HCT116 (cell line): ENCODE results near the gene NCKAP5. TPM values are rescaled to one million over a fixed set of nuclear protein-coding genes. Genes with fewer than 3 reads are reported as not detected.

Experiments
- ATAC-seq: fragments of 200-7000 bp; cut with Tn5 transposase; 2 replicates; pipeline ENCODE4 v1.9.1; 2020; ENCODE audit warnings: mild to moderate bottlenecking, moderate library complexity
- BruUV-seq: library from RNA; stranded (reverse); fragments of 400-500 nt; replicated peaks from 2 replicates; lab custom pipeline; 2021; lab: Mats Ljungman, UMichigan
- CTCF ChIA-PET: fragments of 300-600 bp; sonication (Branson Sonifier 250); formaldehyde crosslinking; loops from one replicate; lab custom pipeline; 2021; ENCODE audit warnings: antibody characterized with exemption; lab: Charles Lee
- POLR2A ChIA-PET: fragments of 300-600, 350-600 bp; sonication (Branson Sonifier 250); formaldehyde crosslinking; loops from one replicate; lab custom pipeline; 2021; ENCODE audit warnings: antibody characterized with exemption; lab: Charles Lee
- RAD21 ChIA-PET, 2 experiments: fragments of 300-600 bp; sonication (Branson Sonifier 250); formaldehyde crosslinking; loops; one replicate each; lab custom pipeline; 2023; ENCODE audit warnings: low total read pairs in 2 of 2; ENCODE audit not compliant: uncharacterized antibody in 2 of 2, unreplicated experiment in 2 of 2, low non-redundant PET in 1 of 2; lab: Charles Lee
- DNase-seq: peaks from one replicate; pipeline ENCODE4 v3.0.0-alpha.2; 2010; ENCODE audit warnings: low read depth, low spot score
- H2AFZ ChIP-seq: fragments of 200-600 bp; shearing (Covaris generic), sonication (generic); 2 replicates; pipeline ENCODE4 v1.6.1; 2017; ENCODE audit warnings: low read depth, mixed run types, mixed read lengths, antibody characterized with exemption, low read length; ENCODE audit not compliant: poor library complexity, severe bottlenecking
- H3K27ac ChIP-seq: 2 replicates; pipeline ENCODE4 v1.5.1; 2012; ENCODE audit warnings: low read depth, low read length
- H3K27me3 ChIP-seq: fragments of 200-600 bp; sonication (generic); 2 replicates; pipeline ENCODE4 v1.6.1; 2016; ENCODE audit warnings: mixed run types, low read length, mixed read lengths; ENCODE audit not compliant: insufficient read depth
- H3K36me3 ChIP-seq, 2 experiments: fragments of 200-500 bp in 1 of 2; fragments of 200-600 bp in 1 of 2; sonication (Bioruptor generic) in 1 of 2; sonication (generic) in 1 of 2; 2 replicates each; pipeline versions ENCODE4 v1.5.1 to v1.6.1; 2014 to 2016; ENCODE audit warnings: low read length in 2 of 2, inconsistent platforms in 1 of 2, mixed read lengths in 1 of 2, mixed run types in 1 of 2; ENCODE audit not compliant: insufficient read depth in 2 of 2, control insufficient read depth in 1 of 2
- H3K4me1 ChIP-seq, 2 experiments: fragments of 200-600 bp in 1 of 2; sonication (generic) in 1 of 2; 2 replicates each; pipeline versions ENCODE4 v1.5.1 to v1.6.1; 2012 to 2017; ENCODE audit warnings: low read length in 2 of 2, inconsistent platforms in 1 of 2, mild to moderate bottlenecking in 1 of 2, mixed read lengths in 1 of 2, mixed run types in 1 of 2, moderate library complexity in 1 of 2; ENCODE audit not compliant: insufficient read depth in 2 of 2, control insufficient read depth in 1 of 2
- H3K4me2 ChIP-seq: fragments of 200-600 bp; sonication (generic); 2 replicates; pipeline ENCODE4 v1.6.1; 2017; ENCODE audit warnings: mixed run types, low read length, mixed read lengths
- H3K4me3 ChIP-seq, 2 experiments: fragments of 200-600 bp in 1 of 2; sonication (generic) in 1 of 2; replicated peaks in 1 of 2; 2 replicates each; pipeline ENCODE4 v1.5.1; 2011 to 2016; ENCODE audit warnings: low read length in 2 of 2, control low read depth in 1 of 2, low read depth in 1 of 2, mild to moderate bottlenecking in 1 of 2, mixed read lengths in 1 of 2, mixed run types in 1 of 2
- H3K79me2 ChIP-seq: fragments of 200-600 bp; sonication (generic); 2 replicates; pipeline ENCODE4 v1.6.1; 2017; ENCODE audit warnings: mild to moderate bottlenecking, mixed run types, low read length, moderate library complexity, mixed read lengths; ENCODE audit not compliant: insufficient read depth
- H3K9ac ChIP-seq: fragments of 200-600 bp; sonication (generic); 2 replicates; pipeline ENCODE4 v1.6.1; 2016; ENCODE audit warnings: low read length, mixed read lengths
- H3K9me2 ChIP-seq: fragments of 200-600 bp; sonication (generic), shearing (Covaris generic); 2 replicates; pipeline ENCODE4 v1.6.1; 2017; ENCODE audit warnings: mixed run types, mild to moderate bottlenecking, moderate library complexity; ENCODE audit not compliant: insufficient read depth
- H3K9me3 ChIP-seq, 2 experiments: fragments of 200-500 bp in 1 of 2; fragments of 200-600 bp in 1 of 2; sonication (Bioruptor generic) in 1 of 2; sonication (generic) in 1 of 2; 2 replicates each; pipeline ENCODE4 v1.6.1; 2014 to 2017; ENCODE audit warnings: low read length in 2 of 2, mixed read lengths in 2 of 2, inconsistent platforms in 1 of 2, low read depth in 1 of 2, mild to moderate bottlenecking in 1 of 2, mixed run types in 1 of 2, moderate library complexity in 1 of 2; ENCODE audit not compliant: control insufficient read depth in 1 of 2, insufficient read depth in 1 of 2
- H4K20me1 ChIP-seq: fragments of 200-600 bp; sonication (generic), shearing (Covaris generic); 2 replicates; pipeline ENCODE4 v1.6.1; 2017; ENCODE audit warnings: mixed run types, mild to moderate bottlenecking, moderate library complexity; ENCODE audit not compliant: insufficient read depth
- CBX3 ChIP-seq: IDR thresholded peaks from 2 replicates; pipeline ENCODE4 v1.6.1; 2012; ENCODE audit warnings: low read depth
- CEBPB ChIP-seq: IDR thresholded peaks from 2 replicates; pipeline ENCODE4 v1.6.1; 2012; ENCODE audit warnings: low read depth
- ELF1 ChIP-seq: IDR thresholded peaks from 2 replicates; pipeline ENCODE4 v1.6.1; 2012; ENCODE audit warnings: low read depth, borderline replicate concordance
- EZH2 ChIP-seq: fragments of 200-600 bp; sonication (generic); IDR thresholded peaks from 2 replicates; pipeline ENCODE4 v1.6.1; 2017; ENCODE audit warnings: antibody characterized with exemption, mixed run types
- EZH2phosphoT487 ChIP-seq: fragments of 200-600 bp; IDR thresholded peaks from 2 replicates; pipeline ENCODE4 v1.6.1; 2018; ENCODE audit warnings: antibody characterized with exemption, borderline replicate concordance
- FOSL1 ChIP-seq: IDR thresholded peaks from 2 replicates; pipeline ENCODE4 v1.6.1; 2012; ENCODE audit warnings: low read depth
- JUND ChIP-seq: IDR thresholded peaks from 2 replicates; pipeline ENCODE4 v1.6.1; 2012
- POLR2AphosphoS5 ChIP-seq: IDR thresholded peaks from 2 replicates; pipeline ENCODE4 v1.6.1; 2011; ENCODE audit warnings: mild to moderate bottlenecking, low read depth, low read length, moderate library complexity
- RAD21 ChIP-seq: IDR thresholded peaks from 2 replicates; pipeline ENCODE4 v1.6.1; 2012; ENCODE audit warnings: low read depth, mild to moderate bottlenecking
- REST ChIP-seq: IDR thresholded peaks from 2 replicates; pipeline ENCODE4 v1.6.1; 2012; ENCODE audit warnings: low read depth
- SIN3A ChIP-seq: IDR thresholded peaks from 2 replicates; pipeline ENCODE4 v1.6.1; 2012; ENCODE audit warnings: low read depth
- SP1 ChIP-seq: IDR thresholded peaks from 2 replicates; pipeline ENCODE4 v1.6.1; 2012; ENCODE audit warnings: low read depth
- ZNF274 ChIP-seq: fragments of 200-500 bp; sonication (Bioruptor generic); IDR thresholded peaks from 2 replicates; pipeline ENCODE4 v1.6.1; 2014; ENCODE audit warnings: mild to moderate bottlenecking, low read depth, low read length, inconsistent platforms
- intact Hi-C: fragments of 100-400 bp; cut with micrococcal nuclease; formaldehyde crosslinking; loops from 2 replicates; pipeline ENCODE4 v1.10.0; 2022
- total RNA-seq: library from RNA; stranded (reverse); gene quantifications from one replicate; pipeline ENCODE4 v1.2.1, GENCODE V29; 2021; ENCODE audit not compliant: unreplicated experiment
- TF ChIP-seq, protein P1 (sequence below): IDR thresholded peaks from 2 replicates; pipeline ENCODE4 v1.6.1; 2011; ENCODE audit warnings: mild to moderate bottlenecking, low read length, moderate library complexity; ENCODE audit not compliant: insufficient replicate concordance; ENCODE audit errors: extremely low read depth
- TF ChIP-seq, protein P2 (sequence below), 3 experiments: fragments of 200-600 bp in 1 of 3; sonication (generic) in 1 of 3; IDR thresholded peaks in 2 of 3; conservative IDR thresholded peaks in 1 of 3; 2 replicates each; pipeline ENCODE4 v1.5.1; 2012 to 2017; ENCODE audit warnings: low read depth in 2 of 3, low read length in 2 of 3, antibody characterized with exemption in 1 of 3, borderline replicate concordance in 1 of 3, control low read depth in 1 of 3, mild to moderate bottlenecking in 1 of 3, mixed read lengths in 1 of 3, mixed run types in 1 of 3, moderate library complexity in 1 of 3; ENCODE audit not compliant: insufficient read depth in 1 of 3

NCKAP5 gene
- total RNA-seq, 1 experiment from 2014 or later: 0.30 TPM

DNA sequence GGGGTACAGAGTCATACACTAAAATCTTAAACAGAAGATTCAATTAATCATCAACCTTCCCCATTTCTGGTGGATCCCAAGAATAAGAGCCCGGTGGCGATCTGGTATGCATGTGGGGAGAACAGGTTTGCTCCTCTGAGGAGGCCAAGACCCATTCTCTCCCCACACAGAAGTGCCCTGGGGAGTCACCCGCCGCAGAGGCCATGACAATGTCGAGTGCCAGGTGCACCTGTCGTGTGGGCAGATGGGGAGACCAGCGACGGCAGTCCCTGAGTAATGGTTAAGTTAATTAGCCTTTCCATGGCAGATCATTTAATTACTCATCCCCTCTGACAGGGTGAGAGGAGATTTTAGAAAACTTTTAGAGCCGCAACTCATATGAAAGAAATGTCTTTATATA, 345.0 kb downstream of the NCKAP5 start:
- intact Hi-C loops: no loop called here
- Histone ChIP-seq H2AFZ (no peak overlapping the region), H3K4me2 (no peak overlapping the region), H3K36me3 (no peaks in the 10 kb centered on the region), H3K4me3 (no peak overlapping the region), H4K20me1 (no peaks in the 10 kb centered on the region), H3K9me3 (no peaks in the 10 kb centered on the region), H3K9me2 (no peaks in the 10 kb centered on the region), H3K27me3 (no peaks in the 10 kb centered on the region), H3K4me1 (no peaks in the 10 kb centered on the region), H3K9ac (no peak overlapping the region), H3K79me2 (no peaks in the 10 kb centered on the region), H3K27ac (no peak overlapping the region)
- ChIA-PET CTCF (no interaction called here), RAD21 (no interaction called here), POLR2A (no interaction called here)
- ATAC-seq: no peak
- no TSS peak for BruUV-seq
- TF ChIP-seq ZNF274 (no peak), CEBPB (no peak), SIN3A (no peak), EZH2phosphoT487 (no peak), REST (no peak), CBX3 (no peak), JUND (no peak), SP1 (no peak), POLR2AphosphoS5 (no peak), EZH2 (no peak), ELF1 (no peak), RAD21 (no peak), FOSL1 (no peak)
- TF ChIP-seq, protein P1, sequence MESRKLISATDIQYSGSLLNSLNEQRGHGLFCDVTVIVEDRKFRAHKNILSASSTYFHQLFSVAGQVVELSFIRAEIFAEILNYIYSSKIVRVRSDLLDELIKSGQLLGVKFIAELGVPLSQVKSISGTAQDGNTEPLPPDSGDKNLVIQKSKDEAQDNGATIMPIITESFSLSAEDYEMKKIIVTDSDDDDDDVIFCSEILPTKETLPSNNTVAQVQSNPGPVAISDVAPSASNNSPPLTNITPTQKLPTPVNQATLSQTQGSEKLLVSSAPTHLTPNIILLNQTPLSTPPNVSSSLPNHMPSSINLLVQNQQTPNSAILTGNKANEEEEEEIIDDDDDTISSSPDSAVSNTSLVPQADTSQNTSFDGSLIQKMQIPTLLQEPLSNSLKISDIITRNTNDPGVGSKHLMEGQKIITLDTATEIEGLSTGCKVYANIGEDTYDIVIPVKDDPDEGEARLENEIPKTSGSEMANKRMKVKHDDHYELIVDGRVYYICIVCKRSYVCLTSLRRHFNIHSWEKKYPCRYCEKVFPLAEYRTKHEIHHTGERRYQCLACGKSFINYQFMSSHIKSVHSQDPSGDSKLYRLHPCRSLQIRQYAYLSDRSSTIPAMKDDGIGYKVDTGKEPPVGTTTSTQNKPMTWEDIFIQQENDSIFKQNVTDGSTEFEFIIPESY: no peak
- TF ChIP-seq, protein P2, sequence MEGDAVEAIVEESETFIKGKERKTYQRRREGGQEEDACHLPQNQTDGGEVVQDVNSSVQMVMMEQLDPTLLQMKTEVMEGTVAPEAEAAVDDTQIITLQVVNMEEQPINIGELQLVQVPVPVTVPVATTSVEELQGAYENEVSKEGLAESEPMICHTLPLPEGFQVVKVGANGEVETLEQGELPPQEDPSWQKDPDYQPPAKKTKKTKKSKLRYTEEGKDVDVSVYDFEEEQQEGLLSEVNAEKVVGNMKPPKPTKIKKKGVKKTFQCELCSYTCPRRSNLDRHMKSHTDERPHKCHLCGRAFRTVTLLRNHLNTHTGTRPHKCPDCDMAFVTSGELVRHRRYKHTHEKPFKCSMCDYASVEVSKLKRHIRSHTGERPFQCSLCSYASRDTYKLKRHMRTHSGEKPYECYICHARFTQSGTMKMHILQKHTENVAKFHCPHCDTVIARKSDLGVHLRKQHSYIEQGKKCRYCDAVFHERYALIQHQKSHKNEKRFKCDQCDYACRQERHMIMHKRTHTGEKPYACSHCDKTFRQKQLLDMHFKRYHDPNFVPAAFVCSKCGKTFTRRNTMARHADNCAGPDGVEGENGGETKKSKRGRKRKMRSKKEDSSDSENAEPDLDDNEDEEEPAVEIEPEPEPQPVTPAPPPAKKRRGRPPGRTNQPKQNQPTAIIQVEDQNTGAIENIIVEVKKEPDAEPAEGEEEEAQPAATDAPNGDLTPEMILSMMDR (IDR thresholded peaks at IDR 0.05 in 2 of 3, conservative IDR thresholded peaks at IDR 0.05 in 1 of 3; ENCODE audit: borderline replicate concordance in 1 of 3, insufficient read depth in 1 of 3, low read depth in 2 of 3, low read length in 2 of 3): no peak
- no peak for DNase-seq
